HEK293 (cell line): ENCODE results near the gene COL15A1.

Experiments used
- GLI4 ChIP-seq: fragments of 450-650 bp; formaldehyde crosslinking; IDR thresholded peaks from 2 replicates; pipeline ENCODE4 v1.5.1; 2016; ENCODE audit warnings: missing biosample characterization, missing genetic modification characterization
- HOXC10 ChIP-seq: sonication (generic); formaldehyde crosslinking; IDR thresholded peaks from 2 replicates; pipeline ENCODE4 v1.8.1; 2023; ENCODE audit warnings: mild to moderate bottlenecking, missing genetic modification reagents
- SCRT1 ChIP-seq: fragments of 450-650 bp; formaldehyde crosslinking; IDR thresholded peaks from 2 replicates; pipeline ENCODE4 v1.5.1; 2016; ENCODE audit warnings: missing biosample characterization, missing genetic modification characterization, borderline replicate concordance
- ZFP3 ChIP-seq: fragments of 450-650 bp; formaldehyde crosslinking; IDR thresholded peaks from 2 replicates; pipeline ENCODE4 v1.5.1; 2016; ENCODE audit warnings: low read depth, missing biosample characterization, missing genetic modification characterization
- ZNF114 ChIP-seq: fragments of 450-650 bp; formaldehyde crosslinking; IDR thresholded peaks from 2 replicates; pipeline ENCODE4 v1.5.0; 2017; ENCODE audit warnings: missing biosample characterization, missing genetic modification characterization
- ZNF121 ChIP-seq: fragments of 450-650 bp; formaldehyde crosslinking; IDR thresholded peaks from 2 replicates; pipeline ENCODE4 v1.5.1; 2016; ENCODE audit warnings: missing biosample characterization, missing genetic modification characterization
- ZNF211 ChIP-seq: fragments of 450-650 bp; formaldehyde crosslinking; IDR thresholded peaks from 2 replicates; pipeline ENCODE4 v1.5.1; 2016; ENCODE audit warnings: low read depth, missing biosample characterization, missing genetic modification characterization
- ZNF24 ChIP-seq: fragments of 450-650 bp; formaldehyde crosslinking; IDR thresholded peaks from 2 replicates; pipeline ENCODE4 v1.5.1; 2016; ENCODE audit warnings: missing biosample characterization, missing genetic modification characterization
- ZNF514 ChIP-seq: fragments of 450-650 bp; formaldehyde crosslinking; IDR thresholded peaks from 2 replicates; pipeline ENCODE4 v1.5.1; 2016; ENCODE audit warnings: missing biosample characterization, missing genetic modification characterization
- ZNF626 ChIP-seq: fragments of 450-650 bp; sonication (Bioruptor Pico); formaldehyde crosslinking; IDR thresholded peaks from 2 replicates; pipeline ENCODE4 v1.5.1; 2018; ENCODE audit warnings: missing biosample characterization, missing genetic modification characterization, inconsistent platforms
- TF ChIP-seq, protein P1 (sequence below): fragments of 450-650 bp; formaldehyde crosslinking; IDR thresholded peaks from 2 replicates; pipeline ENCODE4 v1.5.1; 2016; ENCODE audit warnings: missing biosample characterization, missing genetic modification characterization

DNA sequence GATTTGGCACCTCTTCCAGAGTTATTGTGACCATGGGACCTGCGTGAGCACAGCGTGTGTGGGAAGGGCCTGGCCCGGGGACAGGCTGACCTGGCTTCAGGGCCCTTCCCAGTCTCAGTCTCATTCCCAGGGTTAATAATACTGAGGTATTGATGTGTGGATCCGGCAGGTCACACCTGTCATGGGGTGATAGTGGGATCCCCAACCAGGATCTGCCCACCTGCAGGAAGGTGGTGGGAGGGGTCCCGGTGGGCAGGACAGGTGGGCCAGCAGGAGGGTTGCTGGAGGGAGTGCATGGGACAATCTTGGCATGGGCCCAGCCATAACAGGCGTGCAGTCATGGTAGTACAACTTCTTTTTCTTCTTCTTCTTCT, 55.4 kb downstream of the COL15A1 start:
- no peak for TF ChIP-seq ZNF626 (tag by site-specific recombination)
- no peak for TF ChIP-seq SCRT1
- TF ChIP-seq, protein P1, sequence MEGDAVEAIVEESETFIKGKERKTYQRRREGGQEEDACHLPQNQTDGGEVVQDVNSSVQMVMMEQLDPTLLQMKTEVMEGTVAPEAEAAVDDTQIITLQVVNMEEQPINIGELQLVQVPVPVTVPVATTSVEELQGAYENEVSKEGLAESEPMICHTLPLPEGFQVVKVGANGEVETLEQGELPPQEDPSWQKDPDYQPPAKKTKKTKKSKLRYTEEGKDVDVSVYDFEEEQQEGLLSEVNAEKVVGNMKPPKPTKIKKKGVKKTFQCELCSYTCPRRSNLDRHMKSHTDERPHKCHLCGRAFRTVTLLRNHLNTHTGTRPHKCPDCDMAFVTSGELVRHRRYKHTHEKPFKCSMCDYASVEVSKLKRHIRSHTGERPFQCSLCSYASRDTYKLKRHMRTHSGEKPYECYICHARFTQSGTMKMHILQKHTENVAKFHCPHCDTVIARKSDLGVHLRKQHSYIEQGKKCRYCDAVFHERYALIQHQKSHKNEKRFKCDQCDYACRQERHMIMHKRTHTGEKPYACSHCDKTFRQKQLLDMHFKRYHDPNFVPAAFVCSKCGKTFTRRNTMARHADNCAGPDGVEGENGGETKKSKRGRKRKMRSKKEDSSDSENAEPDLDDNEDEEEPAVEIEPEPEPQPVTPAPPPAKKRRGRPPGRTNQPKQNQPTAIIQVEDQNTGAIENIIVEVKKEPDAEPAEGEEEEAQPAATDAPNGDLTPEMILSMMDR (tag by site-specific recombination): 0 out of 2 replicates have a peak, but pooled peaks have one; percentile 0
- no peak for TF ChIP-seq GLI4 (tag by site-specific recombination)
- no peak for TF ChIP-seq ZNF514 (tag by site-specific recombination)
- no peak for TF ChIP-seq ZNF121 (tag by site-specific recombination)
- TF ChIP-seq HOXC10 (CRISPR knock-in tag): no peak
- no peak for TF ChIP-seq ZNF114 (tag by site-specific recombination)
- no peak for TF ChIP-seq ZFP3 (tag by site-specific recombination)
- no peak for TF ChIP-seq ZNF24
- no peak for TF ChIP-seq ZNF211
